Peyer's patch (tissue), 4 donors: ENCODE measurements around the gene CNN2.
A peak's percentile ranks its signal among the peaks of the same experiment; 100 is the strongest.

ENCODE experiments used
- CTCF ChIP-seq, 6 experiments: fragments of 450-650 bp in 4 of 6; fragments of 200-600 bp in 2 of 6; sonication (generic) in 1 of 6; IDR thresholded peaks; one replicate each; pipeline ENCODE4 v1.5.1; 2017 to 2019; ENCODE audit warnings: antibody characterized with exemption in 6 of 6, mild to moderate bottlenecking in 3 of 6, moderate library complexity in 1 of 6
- POLR2A ChIP-seq, 2 donors: fragments of 450-650 bp; IDR thresholded peaks; one replicate each; pipeline ENCODE4 v1.5.1; 2017; ENCODE audit warnings: antibody characterized with exemption in 2 of 2, mild to moderate bottlenecking in 2 of 2, moderate library complexity in 2 of 2

GRCh38 chr19:1000095-1000494 lies 26.3 kb upstream of the CNN2 start, which contains the start of gene GRIN3B:
- TF ChIP-seq CTCF (IDR thresholded peaks at IDR 0.05) (peak; percentile 28 to 51 (median 37)), POLR2A (IDR thresholded peaks at IDR 0.05) (no peak)
